ENCODE results near the gene PDE6H. TPM values are rescaled to one million over a fixed set of nuclear protein-coding genes. Genes with fewer than 3 reads are reported as not detected.

Gene PDE6H
- total and polyA plus RNA-seq, 10 of the 15 experiments (the other 5 are each of a cell fraction or from before 2014, with no cell fraction given): 0.16 TPM; not detected in 9

- no peak for TF ChIP-seq REST (IDR thresholded peaks at IDR 0.05; ENCODE audit: low read depth, low read length)
- TF ChIP-seq PRDM15 (CRISPR knock-in tag; IDR thresholded peaks at IDR 0.05): no peak
- no peak for TF ChIP-seq MEF2B (IDR thresholded peaks at IDR 0.05; ENCODE audit: partially characterized antibody, poor library complexity, severe bottlenecking)
- TF ChIP-seq ZNF24 (IDR thresholded peaks at IDR 0.05): no peak; the same call in 1 of the 2 replicates
- TF ChIP-seq RUNX3 (IDR thresholded peaks at IDR 0.05; ENCODE audit: low read length): no peak; the same call in 1 of the 2 replicates
- no peak; the same call in 1 of the 2 replicates for TF ChIP-seq ELK1 (IDR thresholded peaks at IDR 0.05; ENCODE audit: low read depth, low read length)
- 0 out of 3 replicates have a peak, but pooled peaks have one; percentile 9 for TF ChIP-seq POU2F2 (IDR thresholded peaks at IDR 0.05; ENCODE audit: borderline replicate concordance, low read depth, low read length)
- no peak for TF ChIP-seq HDAC6 (IDR thresholded peaks at IDR 0.05; ENCODE audit: unreplicated experiment)
- no peak for TF ChIP-seq FOXM1 (IDR thresholded peaks at IDR 0.05; ENCODE audit: low read depth, low read length)
- TF ChIP-seq RAD51 (IDR thresholded peaks at IDR 0.05): peak; percentile 38; the same call in 1 of the 2 replicates
- peak; percentile 22 for TF ChIP-seq SP1 (IDR thresholded peaks at IDR 0.05; ENCODE audit: low read depth, low read length)
- peak; percentile 94 for TF ChIP-seq ZNF687 (IDR thresholded peaks at IDR 0.05)
- TF ChIP-seq SIX5 (IDR thresholded peaks at IDR 0.05; ENCODE audit: low read depth, low read length, severe bottlenecking): peak; percentile 9
These were observed 11.2 kb upstream of the PDE6H start, which contains the start of gene ARHGDIB (continued) for GRCh38 chr12:14961466-14962152.
